ENCODE results near the gene LMO2. TPM values are rescaled to one million over a fixed set of nuclear protein-coding genes. Genes with fewer than 3 reads are reported as not detected.

The LMO2 gene
- total and polyA plus RNA-seq, 9 donors: 6.9 to 48.2 (median 13.5) TPM

- 16 to 20% (median 18%) methylated on average over 11 of the region's 11 CpGs for WGBS, 3 donors
- intact Hi-C loops (cut with DNase I): no loop called here
- Histone ChIP-seq H3K36me3 (no peaks in the 10 kb centered on the region), H3K4me1 (ENCODE audit: insufficient read depth) (peaks cover 1% of the 10 kb centered on the region), H3K9me3 (no peaks in the 10 kb centered on the region), H3K27me3 (no peaks in the 10 kb centered on the region), H3K4me3 (no peak overlapping the region), H3K27ac (no peak overlapping the region)
- DNase-seq: peak; percentile 24 to 79 (median 55)
- TF ChIP-seq CTCF (IDR thresholded peaks at IDR 0.05): no peak
- TF ChIP-seq EP300 (IDR thresholded peaks at IDR 0.05): no peak
- TF ChIP-seq POLR2A (IDR thresholded peaks at IDR 0.05): no peak
Observed at GRCh38 chr11:33899400-33900037, 7.6 kb upstream of the LMO2 start.

GRCh38 chr11:33898957-33899356 lies 7.1 kb upstream of the LMO2 start:
- no peak overlapping the region for H3K27ac ChIP-seq
- no peak overlapping the region for H3K4me3 ChIP-seq
- no peak for DNase-seq
- no peaks in the 10 kb centered on the region for H3K27me3 ChIP-seq
- no peaks in the 10 kb centered on the region for H3K4me1 ChIP-seq (ENCODE audit: insufficient read depth)
- H3K9me3 ChIP-seq: no peaks in the 10 kb centered on the region
- no peak for TF ChIP-seq EP300 (IDR thresholded peaks at IDR 0.05)
- TF ChIP-seq CTCF (IDR thresholded peaks at IDR 0.05): no peak
- no peak for TF ChIP-seq POLR2A (IDR thresholded peaks at IDR 0.05)
- intact Hi-C loops (cut with DNase I): no loop called here
- 71 to 77% (median 72%) methylated on average over 3 of the region's 3 CpGs for WGBS, 3 donors
- no peaks in the 10 kb centered on the region for H3K36me3 ChIP-seq

GRCh38 chr11:33897761-33898375 lies 6.0 kb upstream of the LMO2 start:
- 82 to 96% (median 95%) methylated on average over 4 of the region's 4 CpGs for whole genome bisulfite sequencing, 3 donors
- intact Hi-C loops (cut with DNase I): no loop called here
- Histone ChIP-seq H3K27ac (no peak overlapping the region), H3K4me1 (ENCODE audit: insufficient read depth) (no peaks in the 10 kb centered on the region), H3K27me3 (no peaks in the 10 kb centered on the region), H3K4me3 (no peak overlapping the region), H3K36me3 (no peaks in the 10 kb centered on the region), H3K9me3 (no peaks in the 10 kb centered on the region)
- no peak for TF ChIP-seq CTCF (IDR thresholded peaks at IDR 0.05)
- no peak for TF ChIP-seq POLR2A (IDR thresholded peaks at IDR 0.05)
- no peak for TF ChIP-seq EP300 (IDR thresholded peaks at IDR 0.05)
- no peak for DNase-seq

- TF ChIP-seq CTCF (IDR thresholded peaks at IDR 0.05) (no peak), EP300 (IDR thresholded peaks at IDR 0.05) (no peak), POLR2A (IDR thresholded peaks at IDR 0.05) (no peak)
- no peaks in the 10 kb centered on the region for H3K27me3 ChIP-seq
- no peak overlapping the region for H3K4me3 ChIP-seq
- 40 to 42% (median 41%) methylated on average over 2 of the region's 2 CpGs for WGBS, 3 donors
- no peaks in the 10 kb centered on the region for H3K9me3 ChIP-seq
- no peaks in the 10 kb centered on the region for H3K36me3 ChIP-seq
- H3K4me1 ChIP-seq (ENCODE audit: insufficient read depth): no peaks in the 10 kb centered on the region
- H3K27ac ChIP-seq: no peak overlapping the region
- intact Hi-C loops (cut with DNase I): no loop called here
- no peak for DNase-seq
Observed at GRCh38 chr11:33896911-33897310, 5.0 kb upstream of the LMO2 start.
